Measurements from ENCODE around the gene SLFN12L.

DNA sequence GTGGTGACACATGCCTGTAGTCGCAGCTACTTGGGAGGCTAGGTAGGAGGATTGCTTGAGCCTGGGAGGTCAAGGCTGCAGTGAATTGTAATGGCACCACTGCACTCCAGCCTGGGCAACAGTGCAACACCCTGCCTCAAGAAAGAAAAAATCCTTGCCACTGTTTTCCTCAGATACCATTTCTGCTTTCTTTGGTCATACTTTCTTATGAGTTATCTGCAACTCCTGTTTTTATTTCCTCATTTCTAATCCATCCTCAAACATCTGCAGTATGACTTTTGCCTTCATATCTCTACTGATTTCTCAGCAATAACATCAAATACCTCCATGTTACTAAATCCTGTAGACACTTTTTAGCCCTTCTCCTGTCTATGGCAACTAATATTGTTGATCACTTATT lies 46.6 kb upstream of the SLFN12L start:
- TF ChIP-seq, protein P1, sequence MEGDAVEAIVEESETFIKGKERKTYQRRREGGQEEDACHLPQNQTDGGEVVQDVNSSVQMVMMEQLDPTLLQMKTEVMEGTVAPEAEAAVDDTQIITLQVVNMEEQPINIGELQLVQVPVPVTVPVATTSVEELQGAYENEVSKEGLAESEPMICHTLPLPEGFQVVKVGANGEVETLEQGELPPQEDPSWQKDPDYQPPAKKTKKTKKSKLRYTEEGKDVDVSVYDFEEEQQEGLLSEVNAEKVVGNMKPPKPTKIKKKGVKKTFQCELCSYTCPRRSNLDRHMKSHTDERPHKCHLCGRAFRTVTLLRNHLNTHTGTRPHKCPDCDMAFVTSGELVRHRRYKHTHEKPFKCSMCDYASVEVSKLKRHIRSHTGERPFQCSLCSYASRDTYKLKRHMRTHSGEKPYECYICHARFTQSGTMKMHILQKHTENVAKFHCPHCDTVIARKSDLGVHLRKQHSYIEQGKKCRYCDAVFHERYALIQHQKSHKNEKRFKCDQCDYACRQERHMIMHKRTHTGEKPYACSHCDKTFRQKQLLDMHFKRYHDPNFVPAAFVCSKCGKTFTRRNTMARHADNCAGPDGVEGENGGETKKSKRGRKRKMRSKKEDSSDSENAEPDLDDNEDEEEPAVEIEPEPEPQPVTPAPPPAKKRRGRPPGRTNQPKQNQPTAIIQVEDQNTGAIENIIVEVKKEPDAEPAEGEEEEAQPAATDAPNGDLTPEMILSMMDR (IDR thresholded peaks at IDR 0.05): no peak
- TF ChIP-seq POLR2A (IDR thresholded peaks at IDR 0.05) (no peak), EP300 (IDR thresholded peaks at IDR 0.05) (no peak)

Measured in ovary (tissue), 3 donors.